ENCODE measurements around the gene PCNX2.

- TF ChIP-seq CTCF (conservative IDR thresholded peaks at IDR 0.05) (no peak), EZH2 (IDR thresholded peaks at IDR 0.05; ENCODE audit: low read depth) (no peak)
These were observed 321.6 kb downstream of the PCNX2 start for GRCh38 chr1:232973652-232974611.

Measured in PC-9 (cell line).